ENCODE measurements around the gene ARSA. TPM values are rescaled to one million over a fixed set of nuclear protein-coding genes. Genes with fewer than 3 reads are reported as not detected.
A peak's percentile ranks its signal among the peaks of the same experiment; 100 is the strongest.

Gene ARSA
- total and polyA plus RNA-seq, 2 of the 13 experiments (the other 11 are each of a cell fraction or from before 2014, with no cell fraction given): 9.0 to 11.5 TPM

DNA sequence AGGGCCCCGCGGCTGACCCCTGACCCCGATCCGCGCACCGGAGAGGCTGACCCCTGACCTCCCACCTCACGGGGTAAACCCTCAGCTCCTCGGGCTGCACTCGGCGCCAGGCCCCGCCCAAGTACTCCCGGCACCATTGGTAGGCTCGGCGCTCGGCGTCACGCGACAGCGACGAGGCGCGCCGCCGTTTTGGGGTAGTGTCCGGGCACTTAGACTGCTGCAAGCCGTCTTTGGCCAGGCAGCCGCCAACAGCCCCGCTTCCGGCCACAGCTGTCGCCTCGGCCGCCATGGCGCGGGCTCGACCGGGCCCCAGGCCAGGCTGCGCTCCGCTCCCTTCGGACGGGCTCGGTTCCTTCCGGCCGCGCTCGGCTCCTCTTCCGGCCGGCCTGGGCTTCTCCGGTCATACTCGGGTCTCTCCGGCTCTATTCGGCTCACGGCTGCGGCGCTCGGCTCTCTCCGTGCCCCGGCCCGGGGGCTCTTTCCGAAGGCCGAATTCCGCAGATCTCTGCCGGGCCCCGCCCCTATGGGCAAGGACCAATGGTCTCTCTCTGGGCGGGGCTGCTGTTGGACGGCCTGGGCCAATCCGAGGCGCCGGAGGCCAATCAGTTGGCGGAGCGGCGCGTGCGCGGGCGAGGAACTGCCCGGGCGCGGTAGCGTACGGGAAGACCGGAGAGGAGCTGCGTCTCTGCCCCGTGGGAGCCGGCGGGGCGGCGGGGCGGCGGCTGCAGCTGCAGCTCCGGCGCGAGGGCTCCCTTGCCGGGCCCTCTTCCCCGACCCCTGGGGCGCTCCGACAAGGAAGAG, 45.3 kb downstream of the ARSA start, which contains the start of gene CHKB (continued):
- TF ChIP-seq, protein P1, sequence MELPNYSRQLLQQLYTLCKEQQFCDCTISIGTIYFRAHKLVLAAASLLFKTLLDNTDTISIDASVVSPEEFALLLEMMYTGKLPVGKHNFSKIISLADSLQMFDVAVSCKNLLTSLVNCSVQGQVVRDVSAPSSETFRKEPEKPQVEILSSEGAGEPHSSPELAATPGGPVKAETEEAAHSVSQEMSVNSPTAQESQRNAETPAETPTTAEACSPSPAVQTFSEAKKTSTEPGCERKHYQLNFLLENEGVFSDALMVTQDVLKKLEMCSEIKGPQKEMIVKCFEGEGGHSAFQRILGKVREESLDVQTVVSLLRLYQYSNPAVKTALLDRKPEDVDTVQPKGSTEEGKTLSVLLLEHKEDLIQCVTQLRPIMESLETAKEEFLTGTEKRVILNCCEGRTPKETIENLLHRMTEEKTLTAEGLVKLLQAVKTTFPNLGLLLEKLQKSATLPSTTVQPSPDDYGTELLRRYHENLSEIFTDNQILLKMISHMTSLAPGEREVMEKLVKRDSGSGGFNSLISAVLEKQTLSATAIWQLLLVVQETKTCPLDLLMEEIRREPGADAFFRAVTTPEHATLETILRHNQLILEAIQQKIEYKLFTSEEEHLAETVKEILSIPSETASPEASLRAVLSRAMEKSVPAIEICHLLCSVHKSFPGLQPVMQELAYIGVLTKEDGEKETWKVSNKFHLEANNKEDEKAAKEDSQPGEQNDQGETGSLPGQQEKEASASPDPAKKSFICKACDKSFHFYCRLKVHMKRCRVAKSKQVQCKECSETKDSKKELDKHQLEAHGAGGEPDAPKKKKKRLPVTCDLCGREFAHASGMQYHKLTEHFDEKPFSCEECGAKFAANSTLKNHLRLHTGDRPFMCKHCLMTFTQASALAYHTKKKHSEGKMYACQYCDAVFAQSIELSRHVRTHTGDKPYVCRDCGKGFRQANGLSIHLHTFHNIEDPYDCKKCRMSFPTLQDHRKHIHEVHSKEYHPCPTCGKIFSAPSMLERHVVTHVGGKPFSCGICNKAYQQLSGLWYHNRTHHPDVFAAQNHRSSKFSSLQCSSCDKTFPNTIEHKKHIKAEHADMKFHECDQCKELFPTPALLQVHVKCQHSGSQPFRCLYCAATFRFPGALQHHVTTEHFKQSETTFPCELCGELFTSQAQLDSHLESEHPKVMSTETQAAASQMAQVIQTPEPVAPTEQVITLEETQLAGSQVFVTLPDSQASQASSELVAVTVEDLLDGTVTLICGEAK (IDR thresholded peaks at IDR 0.05): no peak
- TF ChIP-seq, protein P1 (CRISPR knock-in tag; IDR thresholded peaks at IDR 0.05): peak; percentile 20; the same call in 1 of the 2 replicates
- TF ChIP-seq, protein P2, sequence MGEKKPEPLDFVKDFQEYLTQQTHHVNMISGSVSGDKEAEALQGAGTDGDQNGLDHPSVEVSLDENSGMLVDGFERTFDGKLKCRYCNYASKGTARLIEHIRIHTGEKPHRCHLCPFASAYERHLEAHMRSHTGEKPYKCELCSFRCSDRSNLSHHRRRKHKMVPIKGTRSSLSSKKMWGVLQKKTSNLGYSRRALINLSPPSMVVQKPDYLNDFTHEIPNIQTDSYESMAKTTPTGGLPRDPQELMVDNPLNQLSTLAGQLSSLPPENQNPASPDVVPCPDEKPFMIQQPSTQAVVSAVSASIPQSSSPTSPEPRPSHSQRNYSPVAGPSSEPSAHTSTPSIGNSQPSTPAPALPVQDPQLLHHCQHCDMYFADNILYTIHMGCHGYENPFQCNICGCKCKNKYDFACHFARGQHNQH (CRISPR knock-in tag; IDR thresholded peaks at IDR 0.05): no peak; the same call in 1 of the 2 replicates
- TF ChIP-seq SRSF4 (IDR thresholded peaks at IDR 0.05; ENCODE audit: low read depth, low read length, poor library complexity, severe bottlenecking) (no peak), ZNF879 (CRISPR knock-in tag; IDR thresholded peaks at IDR 0.05) (0 out of 2 replicates have a peak, but pooled peaks have one; percentile 74), ZNF703 (CRISPR knock-in tag; IDR thresholded peaks at IDR 0.05; ENCODE audit: borderline replicate concordance) (no peak), AGO2 (optimal IDR thresholded peaks at IDR 0.05; ENCODE audit: low read depth, low read length) (no peak), E2F5 (CRISPR knock-in tag; conservative IDR thresholded peaks at IDR 0.05) (0 out of 2 replicates have a peak, but pooled peaks have one; percentile 57), POLR2G (IDR thresholded peaks at IDR 0.05; ENCODE audit: low read depth, low read length) (peak; percentile 94), ZNF44 (CRISPR knock-in tag; IDR thresholded peaks at IDR 0.05) (peak; percentile 91; the same call in 1 of the 2 replicates), ZNF260 (CRISPR knock-in tag; IDR thresholded peaks at IDR 0.05; ENCODE audit: borderline replicate concordance, low read depth) (no peak), ZNF781 (CRISPR knock-in tag; IDR thresholded peaks at IDR 0.05; ENCODE audit: borderline replicate concordance, not compliant biosample characterization) (no peak), ZNF790 (CRISPR knock-in tag; IDR thresholded peaks at IDR 0.05; ENCODE audit: borderline replicate concordance) (0 out of 2 replicates have a peak, but pooled peaks have one; percentile 85), DNMT3B (CRISPR knock-in tag; conservative IDR thresholded peaks at IDR 0.05) (no peak)
- TF ChIP-seq, protein P3, sequence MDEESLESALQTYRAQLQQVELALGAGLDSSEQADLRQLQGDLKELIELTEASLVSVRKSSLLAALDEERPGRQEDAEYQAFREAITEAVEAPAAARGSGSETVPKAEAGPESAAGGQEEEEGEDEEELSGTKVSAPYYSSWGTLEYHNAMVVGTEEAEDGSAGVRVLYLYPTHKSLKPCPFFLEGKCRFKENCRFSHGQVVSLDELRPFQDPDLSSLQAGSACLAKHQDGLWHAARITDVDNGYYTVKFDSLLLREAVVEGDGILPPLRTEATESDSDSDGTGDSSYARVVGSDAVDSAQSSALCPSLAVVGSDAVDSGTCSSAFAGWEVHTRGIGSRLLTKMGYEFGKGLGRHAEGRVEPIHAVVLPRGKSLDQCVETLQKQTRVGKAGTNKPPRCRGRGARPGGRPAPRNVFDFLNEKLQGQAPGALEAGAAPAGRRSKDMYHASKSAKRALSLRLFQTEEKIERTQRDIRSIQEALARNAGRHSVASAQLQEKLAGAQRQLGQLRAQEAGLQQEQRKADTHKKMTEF (CRISPR knock-in tag; IDR thresholded peaks at IDR 0.05): peak; percentile 75

All from HepG2 (cell line).